Measurements from ENCODE around the gene TCTA.

The TCTA gene

GRCh38 chr3:49416867-49417266, 4.6 kb downstream of the TCTA start:
- DNase-seq (no peak), ATAC-seq (replicated peaks) (no peak)
- Mint-ChIP-seq H3K27ac (peak overlapping the region; percentile 95), H3K36me3 (peaks cover 51 to 72% of the 10 kb centered on the region in 2 donors), H3K4me1 (peaks cover 54 to 87% of the 10 kb centered on the region in 2 donors), H3K9me3 (no peaks in the 10 kb centered on the region), H3K27me3 (no peaks in the 10 kb centered on the region), H3K4me3 (peak overlapping the region; percentile 61 to 69)

- Mint-ChIP-seq H3K9me3 (no peaks in the 10 kb centered on the region), H3K27ac (peak overlapping the region; percentile 91), H3K36me3 (peaks cover 55 to 77% of the 10 kb centered on the region in 2 donors), H3K4me1 (peaks cover 59 to 94% of the 10 kb centered on the region in 2 donors), H3K4me3 (peak overlapping the region in 1 of 2 donors; percentile 39), H3K27me3 (no peaks in the 10 kb centered on the region)
- no peak for ATAC-seq (replicated peaks)
- no peak for DNase-seq
Observed at GRCh38 chr3:49417516-49418120, 5.4 kb downstream of the TCTA start.

- DNase-seq (no peak), ATAC-seq (replicated peaks) (peak; percentile 23 to 26)
- Mint-ChIP-seq H3K4me1 (peaks cover 35 to 61% of the 10 kb centered on the region in 2 donors), H3K36me3 (peaks cover 49 to 59% of the 10 kb centered on the region in 2 donors), H3K27ac (peak overlapping the region; percentile 56), H3K27me3 (no peaks in the 10 kb centered on the region), H3K4me3 (peak overlapping the region; percentile 79 to 81), H3K9me3 (no peaks in the 10 kb centered on the region)
Observed at GRCh38 chr3:49421890-49422378, 9.7 kb downstream of the TCTA start.

GRCh38 chr3:49422379-49423248, 10.4 kb downstream of the TCTA start, which contains the start of gene AMT:
TSS of gene AMT (minus strand) at chr3:49422473. CDS start at chr3:49422450, 23 bp downstream.
- H3K4me3 Mint-ChIP-seq: peak within 1 kb of the TSS; percentile 79 to 81
- H3K4me1 Mint-ChIP-seq: peaks cover 30 to 55% of the 10 kb centered on the region in 2 donors
- H3K36me3 Mint-ChIP-seq: peaks cover 45 to 53% of the 10 kb centered on the region in 2 donors
- H3K9me3 Mint-ChIP-seq: no peaks in the 10 kb centered on the region
- H3K27me3 Mint-ChIP-seq: no peaks in the 10 kb centered on the region
- DNase-seq (no peak), ATAC-seq (replicated peaks) (peak; percentile 68 to 76)
- H3K27ac Mint-ChIP-seq: peak within 1 kb of the TSS; percentile 56

- no peak overlapping the region for H3K4me3 Mint-ChIP-seq
- peaks cover 28 to 52% of the 10 kb centered on the region in 2 donors for H3K4me1 Mint-ChIP-seq
- no peaks in the 10 kb centered on the region for H3K27me3 Mint-ChIP-seq
- H3K36me3 Mint-ChIP-seq: peaks cover 35 to 42% of the 10 kb centered on the region in 2 donors
- ATAC-seq (replicated peaks): no peak
- H3K27ac Mint-ChIP-seq: no peak overlapping the region
- no peaks in the 10 kb centered on the region for H3K9me3 Mint-ChIP-seq
- no peak for DNase-seq
Observed at GRCh38 chr3:49424816-49425215, 12.6 kb downstream of the TCTA start.

- H3K27me3 Mint-ChIP-seq: no peaks in the 10 kb centered on the region
- peak overlapping the region; percentile 93 to 99 for H3K4me3 Mint-ChIP-seq
- H3K9me3 Mint-ChIP-seq: no peaks in the 10 kb centered on the region
- ATAC-seq (replicated peaks) (no peak), DNase-seq (no peak)
- peaks cover 14 to 22% of the 10 kb centered on the region in 2 donors for H3K36me3 Mint-ChIP-seq
- H3K4me1 Mint-ChIP-seq: peaks cover 13 to 30% of the 10 kb centered on the region in 2 donors
- peak overlapping the region; percentile 99 for H3K27ac Mint-ChIP-seq
Observed at GRCh38 chr3:49427586-49427985, 15.4 kb downstream of the TCTA start.

- Mint-ChIP-seq H3K36me3 (peaks cover 14 to 18% of the 10 kb centered on the region in 2 donors), H3K27ac (peak overlapping the region; percentile 99), H3K4me3 (peak overlapping the region; percentile 93 to 99), H3K27me3 (no peaks in the 10 kb centered on the region), H3K9me3 (no peaks in the 10 kb centered on the region), H3K4me1 (peaks cover 7 to 20% of the 10 kb centered on the region in 2 donors)
- ATAC-seq (replicated peaks) (peak; percentile 4 to 10), DNase-seq (no peak)
Observed at GRCh38 chr3:49428752-49429080, 16.5 kb downstream of the TCTA start.

- Mint-ChIP-seq H3K27ac (no peak overlapping the region), H3K9me3 (no peaks in the 10 kb centered on the region), H3K4me3 (no peak overlapping the region), H3K4me1 (peaks cover under 1 to 3% of the 10 kb centered on the region in 2 donors), H3K27me3 (no peaks in the 10 kb centered on the region), H3K36me3 (no peaks in the 10 kb centered on the region)
- DNase-seq (no peak), ATAC-seq (replicated peaks) (no peak)
Observed at GRCh38 chr3:49434731-49435130, 22.5 kb downstream of the TCTA start.

- no peaks in the 10 kb centered on the region for H3K9me3 Mint-ChIP-seq
Observed at GRCh38 chr3:49445391-49445790, 33.2 kb downstream of the TCTA start.

GRCh38 chr3:49453621-49454020, 41.4 kb downstream of the TCTA start:
- peaks cover 2 to 6% of the 10 kb centered on the region in 2 donors for H3K4me1 Mint-ChIP-seq
- no peak overlapping the region for H3K4me3 Mint-ChIP-seq
- no peaks in the 10 kb centered on the region for H3K27me3 Mint-ChIP-seq
- no peaks in the 10 kb centered on the region for H3K9me3 Mint-ChIP-seq
- ATAC-seq (replicated peaks) (no peak), DNase-seq (no peak)
- no peaks in the 10 kb centered on the region for H3K36me3 Mint-ChIP-seq
- no peak overlapping the region for H3K27ac Mint-ChIP-seq

More at GRCh38 chr3:49445391-49445790, 33.2 kb downstream of the TCTA start:
- Mint-ChIP-seq H3K27me3 (no peaks in the 10 kb centered on the region), H3K4me3 (no peak overlapping the region), H3K36me3 (no peaks in the 10 kb centered on the region), H3K27ac (peak overlapping the region; percentile 84), H3K4me1 (peaks cover 5 to 28% of the 10 kb centered on the region in 2 donors)
- ATAC-seq (replicated peaks) (no peak), DNase-seq (no peak)

GRCh38 chr3:49454458-49454857, 42.2 kb downstream of the TCTA start:
- peak; percentile 74 for ATAC-seq (replicated peaks)
- H3K9me3 Mint-ChIP-seq: no peaks in the 10 kb centered on the region
- H3K27ac Mint-ChIP-seq: no peak overlapping the region
- DNase-seq: no peak
- H3K4me3 Mint-ChIP-seq: no peak overlapping the region
- no peaks in the 10 kb centered on the region for H3K36me3 Mint-ChIP-seq
- H3K27me3 Mint-ChIP-seq: no peaks in the 10 kb centered on the region
- peaks cover 0 to 4% of the 10 kb centered on the region in 2 donors for H3K4me1 Mint-ChIP-seq

- Mint-ChIP-seq H3K27ac (no peak overlapping the region), H3K9me3 (no peaks in the 10 kb centered on the region)
- ATAC-seq (replicated peaks): no peak
Observed at GRCh38 chr3:49454898-49455681, 42.9 kb downstream of the TCTA start.

GRCh38 chr3:49456466-49456865, 44.2 kb downstream of the TCTA start:
- ATAC-seq (replicated peaks) (no peak), DNase-seq (no peak)
- Mint-ChIP-seq H3K4me3 (no peak overlapping the region), H3K27me3 (no peaks in the 10 kb centered on the region), H3K36me3 (no peaks in the 10 kb centered on the region), H3K27ac (no peak overlapping the region), H3K4me1 (peaks cover 0 to 4% of the 10 kb centered on the region in 2 donors), H3K9me3 (no peaks in the 10 kb centered on the region)

More at GRCh38 chr3:49454898-49455681, 42.9 kb downstream of the TCTA start:
- Mint-ChIP-seq H3K4me1 (peaks cover 0 to 4% of the 10 kb centered on the region in 2 donors), H3K4me3 (no peak overlapping the region), H3K27me3 (no peaks in the 10 kb centered on the region), H3K36me3 (no peaks in the 10 kb centered on the region)
- DNase-seq: no peak
